Measurements from ENCODE around the gene KIAA0753. TPM values are rescaled to one million over a fixed set of nuclear protein-coding genes. Genes with fewer than 3 reads are reported as not detected.

Gene KIAA0753
- total RNA-seq, 1 experiment from 2014 or later, result 25.9 TPM

GRCh38 chr17:6548034-6548433 is 92.5 kb downstream of the KIAA0753 start:
- Mint-ChIP-seq H3K4me1 (ENCODE audit: low read depth, unreplicated experiment) (peaks cover 11% of the 10 kb centered on the region), H3K36me3 (ENCODE audit: insufficient read depth, unreplicated experiment) (peaks cover 17% of the 10 kb centered on the region), H3K9me3 (ENCODE audit: low read depth, unreplicated experiment) (no peaks in the 10 kb centered on the region), H3K27me3 (ENCODE audit: unreplicated experiment) (no peaks in the 10 kb centered on the region), H3K4me3 (ENCODE audit: low read depth, unreplicated experiment) (no peak overlapping the region), H3K27ac (ENCODE audit: unreplicated experiment) (no peak overlapping the region)
- BruUV-seq (replicated peaks), result no TSS peak
- CTCF ChIA-PET, result no interaction called here
- no peak for DNase-seq
- intact Hi-C loops (cut with micrococcal nuclease; ENCODE audit: unreplicated experiment), result no loop called here
- TF ChIP-seq CTCF (IDR thresholded peaks at IDR 0.05; ENCODE audit: unreplicated experiment), result no peak

- Mint-ChIP-seq H3K27ac (ENCODE audit: unreplicated experiment) (no peak overlapping the region), H3K4me1 (ENCODE audit: low read depth, unreplicated experiment) (peaks cover 4% of the 10 kb centered on the region), H3K36me3 (ENCODE audit: insufficient read depth, unreplicated experiment) (peaks cover 17% of the 10 kb centered on the region), H3K27me3 (ENCODE audit: unreplicated experiment) (no peaks in the 10 kb centered on the region), H3K9me3 (ENCODE audit: low read depth, unreplicated experiment) (no peaks in the 10 kb centered on the region), H3K4me3 (ENCODE audit: low read depth, unreplicated experiment) (no peak overlapping the region)
- intact Hi-C loops (cut with micrococcal nuclease; ENCODE audit: unreplicated experiment), result no loop called here
- no TSS peak for BruUV-seq (replicated peaks)
- no peak for DNase-seq
- CTCF ChIA-PET, result no interaction called here
- no peak for TF ChIP-seq CTCF (IDR thresholded peaks at IDR 0.05; ENCODE audit: unreplicated experiment)
These were observed 93.2 kb downstream of the KIAA0753 start for GRCh38 chr17:6547336-6547735.

GRCh38 chr17:6546069-6546718 is 94.3 kb downstream of the KIAA0753 start:
- Mint-ChIP-seq H3K9me3 (ENCODE audit: low read depth, unreplicated experiment) (no peaks in the 10 kb centered on the region), H3K36me3 (ENCODE audit: insufficient read depth, unreplicated experiment) (peaks cover 13% of the 10 kb centered on the region), H3K27me3 (ENCODE audit: unreplicated experiment) (no peaks in the 10 kb centered on the region), H3K4me1 (ENCODE audit: low read depth, unreplicated experiment) (no peaks in the 10 kb centered on the region), H3K4me3 (ENCODE audit: low read depth, unreplicated experiment) (no peak overlapping the region), H3K27ac (ENCODE audit: unreplicated experiment) (no peak overlapping the region)
- DNase-seq, result no peak
- TF ChIP-seq CTCF (IDR thresholded peaks at IDR 0.05; ENCODE audit: unreplicated experiment), result no peak
- intact Hi-C loops (cut with micrococcal nuclease; ENCODE audit: unreplicated experiment), result no loop called here
- BruUV-seq (replicated peaks), result no TSS peak
- CTCF ChIA-PET, result no interaction called here

- Mint-ChIP-seq H3K27me3 (ENCODE audit: unreplicated experiment) (no peaks in the 10 kb centered on the region), H3K36me3 (ENCODE audit: insufficient read depth, unreplicated experiment) (peaks cover 6% of the 10 kb centered on the region), H3K4me3 (ENCODE audit: low read depth, unreplicated experiment) (no peak overlapping the region), H3K9me3 (ENCODE audit: low read depth, unreplicated experiment) (no peaks in the 10 kb centered on the region), H3K4me1 (ENCODE audit: low read depth, unreplicated experiment) (no peaks in the 10 kb centered on the region), H3K27ac (ENCODE audit: unreplicated experiment) (no peak overlapping the region)
- no TSS peak for BruUV-seq (replicated peaks)
- intact Hi-C loops (cut with micrococcal nuclease; ENCODE audit: unreplicated experiment), result no loop called here
- CTCF ChIA-PET, result no interaction called here
- no peak for TF ChIP-seq CTCF (IDR thresholded peaks at IDR 0.05; ENCODE audit: unreplicated experiment)
- no peak for DNase-seq
These were observed 95.2 kb downstream of the KIAA0753 start for GRCh38 chr17:6545291-6545690.

All from Calu3 (cell line).